Fibroblast of mammary gland (primary cell): Measurements from ENCODE around the gene POP5.

Experiments
- DNase-seq: peaks from one replicate; pipeline ENCODE4 v3.0.0-alpha.2; 2010; ENCODE audit warnings: low read depth
- H3K4me3 ChIP-seq: 2 replicates; pipeline ENCODE4 v1.5.1; 2011; ENCODE audit warnings: low read depth, mild to moderate bottlenecking, low read length, moderate library complexity; ENCODE audit not compliant: control insufficient read depth
- CTCF ChIP-seq: conservative IDR thresholded peaks from 2 replicates; pipeline ENCODE4 v1.5.1; 2011; ENCODE audit warnings: low read depth, low read length, inconsistent platforms; ENCODE audit not compliant: control insufficient read depth, insufficient read depth

The POP5 gene

GRCh38 chr12:120557589-120557988 is 23.6 kb downstream of the POP5 start:
- DNase-seq: no peak
- no peak for TF ChIP-seq CTCF

DNA sequence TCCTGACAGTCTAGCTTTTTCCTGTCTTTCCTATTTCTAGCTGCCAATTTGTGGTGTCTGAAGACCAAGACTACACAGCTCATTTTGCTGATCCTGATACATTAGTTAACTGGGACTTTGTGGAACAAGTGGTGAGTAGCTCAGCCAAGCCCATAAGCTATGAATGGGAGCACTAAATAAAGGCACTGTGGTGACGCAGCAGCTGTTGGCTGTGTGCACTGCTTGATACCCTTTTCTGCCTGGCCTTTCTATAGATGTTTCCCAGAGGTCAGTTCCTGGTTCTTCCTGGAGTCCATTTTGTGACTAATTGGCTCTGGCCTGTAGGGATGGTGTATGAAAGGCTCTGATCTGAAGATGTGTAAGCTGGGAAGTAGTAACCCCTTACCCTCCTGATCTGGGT is 26.5 kb downstream of the POP5 start:
- TF ChIP-seq CTCF: no peak
- H3K4me3 ChIP-seq: no peak overlapping the region

More at GRCh38 chr12:120557589-120557988, 23.6 kb downstream of the POP5 start:
- H3K4me3 ChIP-seq: no peak overlapping the region

DNA sequence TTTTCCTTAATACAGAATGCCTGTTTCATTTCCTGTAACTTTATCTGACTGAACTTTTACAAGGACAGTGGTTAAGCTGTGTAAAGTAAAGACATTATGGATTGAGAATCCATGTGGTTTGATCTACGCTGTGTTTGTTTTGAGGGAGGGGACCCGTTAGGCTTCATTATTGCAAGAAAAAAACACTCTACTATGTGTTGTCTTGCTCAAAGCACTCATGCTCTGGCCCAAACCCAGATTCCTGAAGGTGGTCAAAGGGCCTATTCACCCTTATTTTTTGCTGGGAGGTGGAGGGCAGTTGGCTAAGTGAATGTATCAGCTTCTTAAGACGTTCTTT is 35.2 kb downstream of the POP5 start:
- no peak overlapping the region for H3K4me3 ChIP-seq
- no peak for TF ChIP-seq CTCF
- no peak for DNase-seq

More for the DNA sequence above, 26.5 kb downstream of the POP5 start:
- DNase-seq: no peak

- DNase-seq: no peak
- no peak for TF ChIP-seq CTCF
- H3K4me3 ChIP-seq: no peak overlapping the region
These were observed 36.5 kb downstream of the POP5 start for GRCh38 chr12:120544691-120545090.

DNA sequence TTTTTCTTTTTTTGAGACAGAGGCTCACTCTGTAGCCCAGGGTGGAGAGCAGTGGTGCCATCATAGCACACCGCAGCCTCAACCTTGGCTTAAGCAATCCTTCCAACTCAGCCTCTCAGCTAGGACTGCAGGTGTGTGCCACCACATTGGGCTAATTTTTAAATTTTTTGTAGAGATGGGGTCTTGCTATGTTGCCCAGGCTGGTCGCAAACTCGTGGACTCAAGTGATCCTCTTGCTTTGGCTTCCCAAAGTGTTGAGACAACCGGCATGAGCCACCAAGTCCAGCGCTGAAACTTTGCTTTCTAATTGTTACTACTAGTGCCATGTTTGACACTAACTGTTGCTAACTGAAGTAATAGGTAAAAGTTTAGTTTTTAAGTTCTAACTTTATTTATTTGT is 39.0 kb downstream of the POP5 start:
- DNase-seq: no peak
- H3K4me3 ChIP-seq: no peak overlapping the region
- TF ChIP-seq CTCF: no peak

DNA sequence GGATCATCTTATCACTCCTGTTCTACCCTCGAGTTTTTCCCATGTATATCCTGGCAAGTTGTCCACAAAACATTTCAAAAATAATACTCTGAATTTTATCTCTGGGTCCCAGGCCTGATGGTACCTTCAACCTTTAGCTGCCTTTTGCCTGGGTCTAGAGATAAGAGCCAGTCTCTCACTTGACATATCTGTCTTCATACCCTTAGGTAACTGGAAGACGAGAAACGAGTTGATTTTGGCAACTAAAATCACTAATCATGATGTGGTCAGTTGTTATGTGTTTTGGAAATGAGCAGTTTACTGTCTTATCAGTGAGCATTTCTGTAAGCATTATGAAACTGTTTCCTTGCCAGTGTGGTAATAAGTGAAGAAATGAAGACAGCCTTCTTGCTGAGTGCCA is 40.8 kb downstream of the POP5 start:
- peak; percentile 22 for DNase-seq
- TF ChIP-seq CTCF: no peak
- no peak overlapping the region for H3K4me3 ChIP-seq

- TF ChIP-seq CTCF: no peak
- peak; percentile 87 for DNase-seq
- H3K4me3 ChIP-seq: no peak overlapping the region
These were observed 41.9 kb downstream of the POP5 start for GRCh38 chr12:120539303-120539702.
